IMR-90 (cell line): Measurements from ENCODE around the gene TMEM52B.

Experiments
- CHD1 ChIP-seq: IDR thresholded peaks from 2 replicates; pipeline ENCODE4 v1.6.1; 2012; ENCODE audit warnings: low read depth, low read length, improper control_type of control experiment
- POLR2A ChIP-seq: IDR thresholded peaks from 2 replicates; pipeline ENCODE4 v1.6.1; 2012; ENCODE audit warnings: mild to moderate bottlenecking, low read depth, low read length
- TF ChIP-seq, protein P1 (sequence below): fragments of 150-350 bp; IDR thresholded peaks from 2 replicates; pipeline ENCODE4 v1.6.1; 2016; ENCODE audit warnings: low read depth, mild to moderate bottlenecking, low read length, moderate library complexity, borderline replicate concordance
- TF ChIP-seq, protein P2 (sequence below): conservative IDR thresholded peaks from 2 replicates; pipeline ENCODE4 v1.5.1; 2012; ENCODE audit warnings: mild to moderate bottlenecking, low read depth, low read length, improper control_type of control experiment

DNA sequence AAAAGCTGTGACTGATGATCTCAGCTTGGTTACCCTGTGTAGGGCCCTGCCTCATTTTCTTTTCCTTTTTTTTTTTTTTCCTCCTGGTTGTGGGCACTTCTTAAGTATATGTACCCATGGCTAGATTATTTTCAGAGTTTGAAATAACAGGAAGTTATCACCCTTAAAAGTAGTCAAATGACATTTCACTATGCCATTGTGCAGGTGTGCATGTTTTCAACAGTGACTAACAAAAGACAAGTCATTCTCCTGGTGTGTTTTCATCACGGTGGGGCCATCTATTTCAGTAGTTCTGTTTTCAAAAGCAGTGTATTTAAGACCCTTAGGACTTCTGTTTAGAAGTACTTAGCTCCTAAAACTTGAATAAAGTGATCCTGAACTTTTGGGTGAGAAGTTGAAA lies 48.8 kb downstream of the TMEM52B start:
- TF ChIP-seq, protein P1, sequence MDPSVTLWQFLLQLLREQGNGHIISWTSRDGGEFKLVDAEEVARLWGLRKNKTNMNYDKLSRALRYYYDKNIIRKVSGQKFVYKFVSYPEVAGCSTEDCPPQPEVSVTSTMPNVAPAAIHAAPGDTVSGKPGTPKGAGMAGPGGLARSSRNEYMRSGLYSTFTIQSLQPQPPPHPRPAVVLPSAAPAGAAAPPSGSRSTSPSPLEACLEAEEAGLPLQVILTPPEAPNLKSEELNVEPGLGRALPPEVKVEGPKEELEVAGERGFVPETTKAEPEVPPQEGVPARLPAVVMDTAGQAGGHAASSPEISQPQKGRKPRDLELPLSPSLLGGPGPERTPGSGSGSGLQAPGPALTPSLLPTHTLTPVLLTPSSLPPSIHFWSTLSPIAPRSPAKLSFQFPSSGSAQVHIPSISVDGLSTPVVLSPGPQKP = no peak
- TF ChIP-seq CHD1 = no peak
- no peak for TF ChIP-seq POLR2A
- TF ChIP-seq, protein P2, sequence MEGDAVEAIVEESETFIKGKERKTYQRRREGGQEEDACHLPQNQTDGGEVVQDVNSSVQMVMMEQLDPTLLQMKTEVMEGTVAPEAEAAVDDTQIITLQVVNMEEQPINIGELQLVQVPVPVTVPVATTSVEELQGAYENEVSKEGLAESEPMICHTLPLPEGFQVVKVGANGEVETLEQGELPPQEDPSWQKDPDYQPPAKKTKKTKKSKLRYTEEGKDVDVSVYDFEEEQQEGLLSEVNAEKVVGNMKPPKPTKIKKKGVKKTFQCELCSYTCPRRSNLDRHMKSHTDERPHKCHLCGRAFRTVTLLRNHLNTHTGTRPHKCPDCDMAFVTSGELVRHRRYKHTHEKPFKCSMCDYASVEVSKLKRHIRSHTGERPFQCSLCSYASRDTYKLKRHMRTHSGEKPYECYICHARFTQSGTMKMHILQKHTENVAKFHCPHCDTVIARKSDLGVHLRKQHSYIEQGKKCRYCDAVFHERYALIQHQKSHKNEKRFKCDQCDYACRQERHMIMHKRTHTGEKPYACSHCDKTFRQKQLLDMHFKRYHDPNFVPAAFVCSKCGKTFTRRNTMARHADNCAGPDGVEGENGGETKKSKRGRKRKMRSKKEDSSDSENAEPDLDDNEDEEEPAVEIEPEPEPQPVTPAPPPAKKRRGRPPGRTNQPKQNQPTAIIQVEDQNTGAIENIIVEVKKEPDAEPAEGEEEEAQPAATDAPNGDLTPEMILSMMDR = no peak
